Esophagus muscularis mucosa (tissue), 4 donors: Measurements from ENCODE around the gene C6orf62.
"Not testable (repeated sequence)": the region's sequence is repeated elsewhere in the genome, so short reads cannot be mapped to it uniquely, and the experiment has no call there.

Experiments used
- CTCF ChIP-seq, 3 experiments: fragments of 200-600 bp in 2 of 3; fragments of 450-650 bp in 1 of 3; sonication (generic) in 2 of 3; IDR thresholded peaks; one replicate each; pipeline ENCODE4 v1.5.1; 2017 to 2019; ENCODE audit warnings: antibody characterized with exemption in 3 of 3, mild to moderate bottlenecking in 2 of 3, moderate library complexity in 1 of 3
- EP300 ChIP-seq: sonication (generic); formaldehyde crosslinking; IDR thresholded peaks from one replicate; pipeline ENCODE4 v1.6.1; 2017; ENCODE audit warnings: antibody characterized with exemption
- POLR2A ChIP-seq: fragments of 450-650 bp; IDR thresholded peaks from one replicate; pipeline ENCODE4 v1.6.1; 2017; ENCODE audit warnings: antibody characterized with exemption, moderate library complexity, mild to moderate bottlenecking, low read depth
- POLR2AphosphoS5 ChIP-seq, 2 donors: sonication (generic); formaldehyde crosslinking; IDR thresholded peaks; one replicate each; pipeline ENCODE4 v1.6.1; 2017; ENCODE audit warnings: antibody characterized with exemption in 2 of 2

GRCh38 chr6:24668066-24668996 is 50.6 kb downstream of the C6orf62 start:
- not testable (repeated sequence) for TF ChIP-seq CTCF (IDR thresholded peaks at IDR 0.05); POLR2AphosphoS5 (IDR thresholded peaks at IDR 0.05); POLR2A; EP300
